Measurements from ENCODE around the gene TBL1XR1.

Gene TBL1XR1

GRCh38 chr3:177080122-177080521 lies 117.2 kb downstream of the TBL1XR1 start:
- no peak overlapping the region for H3K4me3 ChIP-seq (ENCODE audit: low read depth, low read length)
- TF ChIP-seq CTCF (IDR thresholded peaks at IDR 0.05; ENCODE audit: borderline replicate concordance, insufficient read depth, low read depth, low read length) = no peak

DNA sequence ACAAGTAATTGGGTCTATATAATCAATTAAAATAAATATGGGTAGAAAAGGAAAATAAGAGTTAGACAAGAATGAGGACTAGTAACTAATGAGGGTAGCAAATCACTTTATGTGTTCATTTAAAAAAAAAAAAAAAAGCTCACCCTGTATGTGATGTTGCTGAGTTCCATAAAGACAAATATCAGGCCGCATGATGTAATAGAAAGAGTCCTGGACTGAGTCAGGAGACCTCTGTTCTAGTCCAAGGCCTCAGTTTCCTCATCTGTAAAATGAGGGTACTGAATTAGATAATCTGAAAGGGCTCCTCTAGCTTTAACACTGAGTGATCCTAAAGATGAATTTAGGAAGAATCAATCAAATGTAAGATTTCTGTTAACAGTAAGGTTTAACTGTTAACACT lies 117.6 kb downstream of the TBL1XR1 start:
- TF ChIP-seq CTCF (IDR thresholded peaks at IDR 0.05; ENCODE audit: borderline replicate concordance, insufficient read depth, low read depth, low read length) = no peak
- no peak overlapping the region for H3K4me3 ChIP-seq (ENCODE audit: low read depth, low read length)

GRCh38 chr3:177071496-177072156 lies 125.7 kb downstream of the TBL1XR1 start:
- no peak overlapping the region for H3K4me3 ChIP-seq (ENCODE audit: low read depth, low read length)
- TF ChIP-seq CTCF (IDR thresholded peaks at IDR 0.05; ENCODE audit: borderline replicate concordance, insufficient read depth, low read depth, low read length) = no peak

- no peak overlapping the region for H3K4me3 ChIP-seq (ENCODE audit: low read depth, low read length)
- no peak for TF ChIP-seq CTCF (IDR thresholded peaks at IDR 0.05; ENCODE audit: borderline replicate concordance, insufficient read depth, low read depth, low read length)
These were observed 127.6 kb downstream of the TBL1XR1 start for GRCh38 chr3:177069514-177070329.

DNA sequence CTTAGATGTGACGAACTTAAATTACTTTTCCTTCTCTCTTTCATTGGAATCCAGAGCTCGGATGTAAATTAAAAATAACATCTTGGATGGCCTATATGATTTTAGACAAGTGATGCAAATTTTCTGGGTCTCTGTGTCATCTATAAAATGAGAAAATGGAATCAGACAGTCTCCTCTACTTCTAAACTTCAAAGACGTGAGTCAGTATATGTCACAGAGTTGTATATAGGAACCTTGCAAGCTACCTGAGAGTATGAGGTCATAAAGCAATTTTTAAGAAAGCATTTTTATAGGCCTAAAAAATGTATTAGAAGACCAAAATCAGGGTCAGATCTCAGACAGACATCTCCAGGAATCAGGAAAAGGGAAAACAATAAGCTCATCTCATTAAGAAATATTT lies 128.3 kb downstream of the TBL1XR1 start:
- TF ChIP-seq CTCF (IDR thresholded peaks at IDR 0.05; ENCODE audit: borderline replicate concordance, insufficient read depth, low read depth, low read length) = no peak

DNA sequence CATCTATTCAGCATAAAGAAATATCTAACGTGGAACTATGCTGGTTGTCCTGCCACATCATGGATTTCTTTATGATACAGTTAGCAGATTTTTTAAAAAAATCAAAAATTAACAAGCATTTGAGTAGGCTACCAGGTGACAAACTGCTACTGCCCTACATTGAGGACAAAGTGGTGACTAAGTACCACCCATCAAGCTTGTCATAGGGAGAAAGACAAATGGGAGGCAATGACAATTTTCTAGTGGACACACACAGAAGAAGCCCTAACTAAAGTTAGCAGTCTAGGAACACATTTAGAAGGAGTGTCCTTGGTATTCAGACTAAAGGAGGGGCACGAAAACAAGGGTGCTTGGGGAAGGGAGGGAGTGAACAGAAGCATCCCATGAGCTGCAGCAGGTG lies 131.2 kb downstream of the TBL1XR1 start:
- no peak for TF ChIP-seq CTCF (IDR thresholded peaks at IDR 0.05; ENCODE audit: borderline replicate concordance, insufficient read depth, low read depth, low read length)

More for the DNA sequence above, 128.3 kb downstream of the TBL1XR1 start:
- no peak overlapping the region for H3K4me3 ChIP-seq (ENCODE audit: low read depth, low read length)

More for the DNA sequence above, 131.2 kb downstream of the TBL1XR1 start:
- no peak overlapping the region for H3K4me3 ChIP-seq (ENCODE audit: low read depth, low read length)

Data from GM12875 (cell line).